NCI-H2227 treated with DMSO at 0.1 percent for 48 hours (cell line): ENCODE measurements around the gene PSORS1C1.
"Not testable (repeated sequence)": the region's sequence is repeated elsewhere in the genome, so short reads cannot be mapped to it uniquely, and the experiment has no call there.

Experiments used
- DNase-seq: peaks from one replicate; lab custom pipeline; 2025; lab: John Stamatoyannopoulos, UW

PSORS1C1 gene

DNA sequence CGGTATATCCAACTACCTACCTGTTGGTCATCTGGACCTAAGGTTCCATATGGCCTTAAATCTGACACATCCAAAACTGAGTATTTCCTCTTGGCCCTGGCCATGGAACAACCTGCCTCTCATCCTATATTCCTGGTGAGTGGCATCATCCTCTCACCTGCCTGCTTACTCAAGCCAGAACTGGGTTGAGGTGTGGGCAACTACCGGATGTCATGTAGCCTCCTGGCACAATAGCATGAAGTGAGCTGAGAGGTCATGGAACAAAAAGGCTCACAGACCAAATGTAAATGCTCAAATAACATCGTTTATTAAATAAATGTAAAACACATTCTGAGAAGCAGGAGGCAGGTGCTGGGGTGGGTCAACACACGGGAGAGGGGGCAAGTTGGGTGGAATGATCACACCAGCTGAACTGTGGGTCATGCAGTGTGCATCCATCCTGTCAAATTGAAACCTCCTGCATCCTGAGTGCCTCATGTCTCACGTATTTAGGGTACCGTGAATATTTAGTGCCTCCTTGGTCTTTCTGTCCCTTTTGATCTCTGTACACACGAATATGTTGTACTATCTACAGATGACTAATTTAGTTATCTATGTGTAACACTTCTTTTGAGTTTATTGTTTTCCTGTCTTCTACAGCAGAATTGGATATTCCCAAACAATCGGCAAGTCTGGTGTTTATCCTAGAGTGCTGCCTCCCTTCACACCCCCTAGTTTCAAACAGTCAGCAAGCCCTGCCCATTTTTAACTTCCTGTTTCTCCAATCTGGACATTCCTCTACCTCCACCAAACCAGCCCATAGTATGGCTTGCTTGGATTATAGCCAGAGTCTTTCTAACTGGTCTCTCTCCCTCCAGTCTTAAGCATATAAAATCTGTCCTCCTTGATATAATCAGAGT is 63.8 kb downstream of the PSORS1C1 start:
- no peak for DNase-seq

DNA sequence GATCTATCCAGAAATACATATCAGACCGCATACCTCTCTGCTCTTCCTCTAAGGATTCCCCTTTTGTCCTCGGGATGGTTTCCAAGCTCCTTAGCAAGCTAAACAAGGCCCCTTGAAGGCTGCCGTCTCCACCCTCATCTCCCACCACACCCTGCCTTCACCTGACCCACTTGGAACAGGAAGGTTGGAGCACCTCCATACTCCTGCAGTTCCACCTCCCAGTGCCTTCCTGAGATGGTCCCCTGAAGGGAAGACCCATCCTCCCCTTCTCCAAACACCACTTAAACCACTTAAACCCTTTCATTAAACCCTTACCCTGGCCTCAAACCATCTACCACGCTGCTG is 64.4 kb downstream of the PSORS1C1 start:
- no peak for DNase-seq

DNA sequence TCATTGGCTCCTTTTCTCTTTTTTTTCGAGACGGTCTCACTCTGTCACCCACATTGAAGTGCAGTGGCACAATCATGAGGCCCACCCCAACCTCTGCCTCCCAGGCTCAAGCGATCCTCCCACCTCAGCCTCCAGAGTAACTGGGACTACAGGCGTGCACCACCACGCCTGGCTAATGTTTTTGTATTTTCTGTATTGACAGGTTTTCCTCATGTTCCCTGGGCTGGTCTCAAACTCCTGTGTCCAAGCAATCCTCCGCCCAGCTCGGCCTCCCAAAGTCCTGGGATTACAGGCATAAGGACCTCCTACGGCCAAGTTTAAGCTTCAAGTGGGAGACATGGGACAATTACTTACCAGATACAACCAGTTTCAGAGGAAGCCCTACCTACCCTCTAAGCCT is 65.3 kb downstream of the PSORS1C1 start:
- DNase-seq, result no peak

DNA sequence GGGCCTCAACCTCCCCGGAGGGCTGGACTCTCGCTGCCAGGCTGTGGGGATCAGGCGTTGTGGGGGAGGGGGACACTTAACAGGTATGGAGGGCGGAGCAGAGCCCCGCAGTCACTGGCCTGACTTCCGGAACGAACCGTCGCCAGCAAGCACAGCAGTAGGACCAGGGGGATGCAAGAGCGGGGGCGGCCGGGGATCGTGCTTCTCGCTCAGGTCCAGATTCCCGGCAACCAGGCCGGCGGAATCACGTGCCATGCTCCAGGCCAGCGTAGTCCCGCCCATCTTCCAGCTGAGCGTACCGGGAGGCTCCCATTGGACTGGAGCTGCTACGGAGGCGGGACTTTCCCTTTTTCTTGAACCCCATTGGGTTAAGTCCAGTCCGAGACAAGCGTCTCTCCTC is 65.9 kb downstream of the PSORS1C1 start:
- peak; percentile 70 for DNase-seq

DNA sequence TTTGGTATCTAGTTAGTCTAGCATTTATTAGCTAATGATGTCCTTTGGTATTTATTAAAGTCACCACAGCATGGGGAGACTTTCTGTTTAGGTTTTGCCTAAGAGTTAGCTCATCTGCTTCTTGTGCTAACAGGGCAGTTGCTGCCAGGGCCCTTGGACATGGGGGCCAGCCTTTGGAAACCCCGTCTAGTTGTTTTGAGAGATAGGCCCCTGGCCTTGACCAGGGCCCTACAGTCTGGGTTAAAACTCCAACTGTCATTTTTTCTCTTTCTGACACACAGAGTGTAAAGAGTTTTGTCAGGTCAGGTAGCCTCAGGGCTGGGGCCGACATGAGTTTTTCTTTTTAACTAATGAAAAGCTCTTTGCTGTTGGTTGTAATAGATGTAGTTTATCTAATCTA is 68.7 kb downstream of the PSORS1C1 start:
- DNase-seq, result not testable (repeated sequence)

DNA sequence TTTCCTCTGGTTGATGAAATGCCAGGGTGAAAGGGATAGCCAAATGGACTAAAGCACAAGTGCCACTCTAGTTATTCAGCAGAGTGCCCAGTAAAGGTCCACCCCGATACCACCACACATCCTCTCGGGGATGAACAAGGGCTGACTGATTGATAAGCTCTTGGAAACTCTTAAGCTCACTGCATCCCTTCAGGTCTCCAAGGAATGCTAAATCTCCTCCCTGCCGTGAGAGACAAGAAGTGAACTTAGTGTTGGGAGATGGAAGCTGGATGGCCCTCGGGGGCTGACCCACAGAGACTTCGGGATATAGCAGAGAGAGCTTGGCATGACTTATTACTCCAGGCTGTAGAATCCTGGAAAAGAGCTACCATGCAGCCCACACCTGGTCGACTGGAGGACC is 69.3 kb downstream of the PSORS1C1 start:
- DNase-seq, result not testable (repeated sequence)

DNA sequence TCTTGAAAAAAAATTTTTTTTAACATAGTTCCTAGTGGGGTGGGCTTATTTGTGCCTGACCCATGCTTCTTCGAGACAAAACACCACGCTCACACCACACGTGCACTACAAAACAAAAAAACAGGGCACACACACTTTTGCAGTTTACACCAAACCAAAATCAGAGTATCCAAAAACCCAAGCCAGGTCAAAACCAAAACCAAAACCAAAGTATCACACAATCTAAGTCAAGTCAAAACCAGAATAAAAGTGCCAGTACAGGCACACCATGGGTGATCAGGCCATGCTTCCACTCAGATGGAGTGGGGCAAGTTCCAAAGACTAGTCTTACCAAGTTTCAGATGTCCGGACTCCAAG is 71.1 kb downstream of the PSORS1C1 start:
- DNase-seq, result not testable (repeated sequence)

DNA sequence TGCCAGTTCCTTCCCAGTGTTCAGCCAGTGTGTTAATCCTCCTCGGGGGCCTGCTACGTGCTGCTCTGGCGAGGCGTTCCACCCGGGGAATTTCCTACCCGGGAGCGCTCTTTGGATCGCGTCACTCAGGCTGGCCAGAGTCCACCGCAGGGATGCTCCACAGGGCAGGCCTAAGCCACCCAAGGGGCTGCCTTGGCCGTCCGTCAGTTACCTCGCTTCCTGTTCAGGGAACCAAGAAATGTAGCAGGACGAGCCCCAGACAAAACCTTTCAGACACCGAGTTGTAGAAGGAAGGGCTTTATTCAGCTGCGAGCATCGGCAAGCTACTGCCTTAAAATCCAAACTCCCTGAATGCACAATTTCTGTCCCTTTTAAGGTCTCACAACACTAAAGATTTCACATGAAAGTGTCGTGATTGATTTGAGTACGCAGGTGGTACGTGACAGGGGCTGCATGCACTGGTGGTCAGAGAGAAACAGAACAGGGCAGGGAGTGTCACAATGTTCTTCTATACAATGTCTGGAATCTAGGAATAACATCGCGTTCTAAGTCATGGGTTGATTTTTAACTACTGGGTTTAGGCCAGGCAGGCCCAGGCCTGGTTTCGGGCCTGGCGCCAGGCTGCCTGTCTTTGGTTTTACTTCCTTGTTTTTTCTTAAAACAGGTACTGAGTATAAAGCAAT is 71.6 kb downstream of the PSORS1C1 start:
- no peak for DNase-seq

DNA sequence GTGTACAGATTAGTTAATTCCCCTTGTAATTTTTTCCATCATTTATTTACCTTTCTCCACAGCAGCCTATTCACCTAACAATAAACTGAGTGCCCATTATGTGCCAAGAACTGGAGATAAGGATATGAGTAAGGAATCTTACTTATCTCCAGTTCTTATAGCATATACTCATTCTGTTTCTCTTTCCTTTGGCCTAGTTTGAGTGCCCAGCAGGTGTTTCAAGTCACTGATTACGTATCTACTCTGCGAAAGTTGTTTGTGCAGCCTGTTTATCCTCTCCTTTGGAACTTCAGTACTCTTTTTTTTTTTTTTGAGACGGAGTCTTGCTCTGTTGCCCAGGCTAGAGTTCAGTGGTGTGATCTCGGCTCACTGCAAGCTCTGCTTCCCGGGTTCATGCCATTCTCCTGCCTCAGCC is 73.2 kb downstream of the PSORS1C1 start:
- no peak for DNase-seq

DNA sequence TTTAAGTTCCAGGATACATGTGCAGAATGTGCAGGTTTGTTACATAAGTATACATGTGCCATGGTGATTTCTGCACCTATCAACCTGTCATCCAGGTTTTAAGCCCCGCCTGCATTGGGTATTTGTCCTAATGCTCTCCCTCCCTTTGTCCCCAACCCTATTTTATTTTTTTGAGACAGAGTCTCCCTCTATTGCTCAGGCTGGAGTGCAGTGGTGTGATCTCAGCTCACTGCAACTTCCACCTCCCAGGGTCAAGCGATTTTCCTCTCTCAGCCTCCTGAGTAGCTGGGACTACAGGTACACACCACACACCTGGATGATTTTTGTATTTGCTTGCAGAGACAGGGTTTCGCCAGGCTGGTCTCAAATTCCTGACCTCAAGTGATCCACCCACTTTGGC is 74.6 kb downstream of the PSORS1C1 start:
- not testable (repeated sequence) for DNase-seq
